Fibroblast of lung (primary cell): ENCODE data around the gene GSTM5.

Source experiments
- EZH2 ChIP-seq: IDR thresholded peaks from 2 replicates; pipeline ENCODE4 v1.5.1; 2012; ENCODE audit warnings: low read length, control low read depth, mild to moderate bottlenecking; ENCODE audit errors: missing control alignments
- TF ChIP-seq, protein P1 (sequence below), 2 donors: IDR thresholded peaks in 1 of 2; conservative IDR thresholded peaks in 1 of 2; 1 replicate in 1 of 2; 2 replicates in 1 of 2; pipeline ENCODE4 v1.5.1; 2011 to 2012; ENCODE audit warnings: low read length in 2 of 2, control low read depth in 1 of 2, inconsistent platforms in 1 of 2, low read depth in 1 of 2, mild to moderate bottlenecking in 1 of 2

DNA sequence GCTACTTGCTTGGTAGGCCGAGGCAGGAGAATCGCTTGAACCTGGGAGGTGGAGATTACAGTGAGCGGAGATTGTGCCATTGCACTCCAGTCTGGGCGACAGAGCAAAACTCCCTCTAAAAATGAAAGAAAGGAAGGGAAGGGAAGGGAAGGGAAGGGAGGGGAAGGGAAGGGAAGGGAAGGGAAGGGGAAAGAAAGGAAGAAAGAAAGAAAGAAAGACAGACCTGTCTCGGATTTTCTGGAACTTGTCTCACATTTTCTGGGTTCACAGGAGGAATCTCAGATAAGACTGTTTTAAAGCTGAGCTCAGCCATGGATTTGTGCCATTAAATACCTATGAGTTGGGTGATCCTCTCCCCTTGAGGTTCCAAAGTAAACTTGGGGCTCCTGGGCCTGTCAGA lies 12.9 kb downstream of the GSTM5 start:
- TF ChIP-seq, protein P1, sequence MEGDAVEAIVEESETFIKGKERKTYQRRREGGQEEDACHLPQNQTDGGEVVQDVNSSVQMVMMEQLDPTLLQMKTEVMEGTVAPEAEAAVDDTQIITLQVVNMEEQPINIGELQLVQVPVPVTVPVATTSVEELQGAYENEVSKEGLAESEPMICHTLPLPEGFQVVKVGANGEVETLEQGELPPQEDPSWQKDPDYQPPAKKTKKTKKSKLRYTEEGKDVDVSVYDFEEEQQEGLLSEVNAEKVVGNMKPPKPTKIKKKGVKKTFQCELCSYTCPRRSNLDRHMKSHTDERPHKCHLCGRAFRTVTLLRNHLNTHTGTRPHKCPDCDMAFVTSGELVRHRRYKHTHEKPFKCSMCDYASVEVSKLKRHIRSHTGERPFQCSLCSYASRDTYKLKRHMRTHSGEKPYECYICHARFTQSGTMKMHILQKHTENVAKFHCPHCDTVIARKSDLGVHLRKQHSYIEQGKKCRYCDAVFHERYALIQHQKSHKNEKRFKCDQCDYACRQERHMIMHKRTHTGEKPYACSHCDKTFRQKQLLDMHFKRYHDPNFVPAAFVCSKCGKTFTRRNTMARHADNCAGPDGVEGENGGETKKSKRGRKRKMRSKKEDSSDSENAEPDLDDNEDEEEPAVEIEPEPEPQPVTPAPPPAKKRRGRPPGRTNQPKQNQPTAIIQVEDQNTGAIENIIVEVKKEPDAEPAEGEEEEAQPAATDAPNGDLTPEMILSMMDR (conservative IDR thresholded peaks at IDR 0.05 in 1 of 2, IDR thresholded peaks at IDR 0.05 in 1 of 2; ENCODE audit: low read depth in 1 of 2, low read length in 2 of 2): no peak
- TF ChIP-seq EZH2: no peak
